GM12872 (cell line): ENCODE results near the gene ZMYM2.

Source experiments
- TF ChIP-seq, protein P1 (sequence below): IDR thresholded peaks from 3 replicates; pipeline ENCODE4 v1.5.1; 2011; ENCODE audit warnings: low read depth, mild to moderate bottlenecking, low read length, moderate library complexity; ENCODE audit not compliant: insufficient read depth

Gene ZMYM2

GRCh38 chr13:20127262-20127561 lies 168.7 kb downstream of the ZMYM2 start:
- TF ChIP-seq, protein P1, sequence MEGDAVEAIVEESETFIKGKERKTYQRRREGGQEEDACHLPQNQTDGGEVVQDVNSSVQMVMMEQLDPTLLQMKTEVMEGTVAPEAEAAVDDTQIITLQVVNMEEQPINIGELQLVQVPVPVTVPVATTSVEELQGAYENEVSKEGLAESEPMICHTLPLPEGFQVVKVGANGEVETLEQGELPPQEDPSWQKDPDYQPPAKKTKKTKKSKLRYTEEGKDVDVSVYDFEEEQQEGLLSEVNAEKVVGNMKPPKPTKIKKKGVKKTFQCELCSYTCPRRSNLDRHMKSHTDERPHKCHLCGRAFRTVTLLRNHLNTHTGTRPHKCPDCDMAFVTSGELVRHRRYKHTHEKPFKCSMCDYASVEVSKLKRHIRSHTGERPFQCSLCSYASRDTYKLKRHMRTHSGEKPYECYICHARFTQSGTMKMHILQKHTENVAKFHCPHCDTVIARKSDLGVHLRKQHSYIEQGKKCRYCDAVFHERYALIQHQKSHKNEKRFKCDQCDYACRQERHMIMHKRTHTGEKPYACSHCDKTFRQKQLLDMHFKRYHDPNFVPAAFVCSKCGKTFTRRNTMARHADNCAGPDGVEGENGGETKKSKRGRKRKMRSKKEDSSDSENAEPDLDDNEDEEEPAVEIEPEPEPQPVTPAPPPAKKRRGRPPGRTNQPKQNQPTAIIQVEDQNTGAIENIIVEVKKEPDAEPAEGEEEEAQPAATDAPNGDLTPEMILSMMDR = no peak

DNA sequence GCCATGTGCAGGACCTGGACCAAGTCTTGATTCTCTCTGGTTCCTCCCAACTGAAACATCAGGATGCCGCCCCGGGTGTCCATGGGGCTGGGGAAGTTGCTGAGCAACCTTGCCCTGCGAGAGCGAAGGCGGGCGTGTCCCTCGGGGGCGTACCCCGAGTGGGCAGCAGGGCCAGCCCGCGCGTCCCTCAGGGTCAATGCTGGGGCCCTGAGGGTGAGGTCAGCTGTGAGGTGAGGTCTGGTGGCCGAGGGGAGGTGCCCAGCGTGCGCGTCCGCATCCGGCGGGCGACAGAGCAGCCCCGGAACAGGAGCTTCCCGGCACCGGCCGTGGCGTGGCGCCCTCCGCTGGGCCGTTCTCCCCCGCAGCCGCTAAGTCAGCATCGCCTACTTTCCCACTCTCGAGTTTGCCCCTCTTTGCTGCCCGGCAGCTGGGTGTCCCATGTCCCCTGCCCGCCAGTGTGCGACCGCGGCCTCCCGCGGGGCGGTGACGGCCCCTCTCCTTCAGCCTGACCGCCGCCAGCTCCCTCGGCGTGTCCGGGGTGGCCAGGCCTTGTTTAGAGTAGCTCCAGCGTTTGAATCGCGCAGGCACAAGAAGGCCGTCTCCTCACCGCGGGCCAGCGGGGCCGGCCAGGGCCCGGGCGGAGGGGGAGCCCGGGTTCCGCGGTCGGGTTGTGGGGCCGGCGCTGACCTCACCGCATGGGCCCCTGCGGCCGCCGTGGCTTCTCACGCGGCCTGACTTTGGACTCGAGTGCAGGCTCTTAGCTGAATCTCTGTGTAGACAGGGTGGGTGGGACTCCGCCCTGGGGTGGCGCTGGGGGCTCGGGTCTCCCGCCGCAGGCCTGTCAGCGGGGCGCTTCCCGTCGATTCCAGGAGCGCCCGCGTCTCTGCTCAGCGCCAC lies 169.3 kb downstream of the ZMYM2 start:
- TF ChIP-seq, protein P1 = peak; percentile 65

DNA sequence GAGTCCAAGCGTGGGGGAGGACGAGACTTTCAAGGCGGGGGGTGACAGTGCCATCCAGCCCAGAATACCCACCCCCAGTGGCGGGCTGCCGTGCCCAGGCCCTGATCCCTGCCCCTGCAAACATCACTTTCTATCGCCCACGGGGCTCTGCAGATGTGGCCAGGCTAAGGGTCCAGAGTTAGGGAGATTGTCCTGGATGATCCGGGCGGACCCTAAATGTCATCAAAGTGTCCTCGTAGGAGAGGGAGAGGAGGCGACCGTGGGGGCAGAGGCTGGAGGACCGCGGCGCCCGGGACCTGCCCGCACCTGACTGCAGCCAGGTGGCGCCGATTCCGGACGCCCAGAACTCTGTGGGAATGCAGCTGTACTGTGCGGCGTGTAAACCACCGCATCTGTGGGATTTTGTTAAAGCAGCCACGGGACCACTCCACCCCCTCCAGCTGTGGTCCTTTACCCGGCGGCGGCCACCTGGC lies 170.0 kb downstream of the ZMYM2 start:
- TF ChIP-seq, protein P1 = 0 out of 3 replicates have a peak, but pooled peaks have one; percentile 26

GRCh38 chr13:20129076-20129475 lies 170.5 kb downstream of the ZMYM2 start:
- TF ChIP-seq, protein P1 = no peak

- TF ChIP-seq, protein P1 = no peak
Observed at GRCh38 chr13:20130012-20130411, 171.5 kb downstream of the ZMYM2 start.

- TF ChIP-seq, protein P1 = no peak
Observed at GRCh38 chr13:20130652-20131051, 172.1 kb downstream of the ZMYM2 start.

DNA sequence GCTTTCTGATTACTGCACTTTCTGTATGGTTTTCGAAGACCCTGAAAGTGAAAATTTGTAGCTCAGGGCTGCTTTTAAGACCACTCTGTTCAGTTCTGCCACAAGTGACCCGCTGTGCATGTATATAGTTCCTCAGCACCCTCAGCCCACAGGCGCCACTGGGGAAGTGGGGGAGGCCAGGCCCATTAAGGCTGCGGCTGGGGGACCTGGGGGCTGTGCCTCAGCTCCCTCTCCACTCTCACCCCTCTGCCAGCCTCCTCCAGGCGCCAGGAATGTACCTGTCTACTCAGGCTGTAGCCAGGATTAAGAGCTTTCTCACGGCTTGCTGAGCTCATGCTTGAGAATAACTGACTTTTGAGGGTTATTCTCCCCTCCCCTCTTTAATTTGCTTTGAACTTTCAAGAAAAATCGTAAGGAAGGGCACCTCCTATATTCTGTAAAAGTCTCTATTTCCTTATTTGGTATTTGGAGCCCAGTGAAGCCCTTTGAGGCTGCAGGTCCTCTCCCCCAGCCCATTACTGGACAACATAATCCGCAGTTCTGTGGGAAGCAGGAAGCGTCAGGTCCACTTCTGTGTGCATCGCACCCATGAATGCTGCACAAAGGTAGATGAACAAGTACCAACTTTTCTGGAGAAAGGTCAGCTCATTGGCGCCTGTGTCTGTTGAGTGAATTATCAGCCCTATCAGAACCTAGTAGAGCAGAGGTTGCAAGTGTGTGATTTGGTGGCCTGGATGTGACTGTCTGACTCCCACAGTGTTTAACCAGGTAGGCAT lies 172.7 kb downstream of the ZMYM2 start:
- TF ChIP-seq, protein P1 = no peak
